SK-N-MC (cell line): ENCODE measurements around the gene SASH3.
A peak's percentile ranks its signal among the peaks of the same experiment; 100 is the strongest.

ENCODE experiments used
- DNase-seq: peaks from one replicate; pipeline ENCODE4 v3.0.0-alpha.2; 2011; ENCODE audit warnings: low read depth, low spot score
- H3K27ac ChIP-seq: fragments of 200-600 bp; sonication (generic); 2 replicates; pipeline ENCODE4 v1.5.1; 2016; ENCODE audit warnings: mixed run types
- H3K36me3 ChIP-seq: fragments of 200-600 bp; sonication (generic); 2 replicates; pipeline ENCODE4 v1.6.1; 2017; ENCODE audit warnings: antibody characterized with exemption, low read length, mixed read lengths; ENCODE audit not compliant: insufficient read depth
- H3K4me3 ChIP-seq: fragments of 200-600 bp; sonication (generic); 2 replicates; pipeline ENCODE4 v1.5.1; 2016
- H3K9ac ChIP-seq: fragments of 200-600 bp; sonication (generic); 2 replicates; pipeline ENCODE4 v1.8.0; 2017; ENCODE audit warnings: mixed run types, mixed read lengths; ENCODE audit not compliant: insufficient read length
- H3K9me3 ChIP-seq: fragments of 200-600 bp; sonication (generic); 2 replicates; pipeline ENCODE4 v1.6.1; 2017; ENCODE audit warnings: low read depth, mild to moderate bottlenecking, antibody characterized with exemption, low read length, moderate library complexity, mixed read lengths
- EZH2 ChIP-seq: fragments of 200-600 bp; sonication (generic); IDR thresholded peaks from one replicate; pipeline ENCODE4 v1.6.1; 2017; ENCODE audit warnings: antibody characterized with exemption
- FOXP2 ChIP-seq: optimal IDR thresholded peaks from 2 replicates; pipeline ENCODE3; 2011; ENCODE audit warnings: mild to moderate bottlenecking, moderate library complexity; ENCODE audit not compliant: insufficient read depth; ENCODE audit errors: extremely low read length, control extremely low read depth
- POLR2AphosphoS5 ChIP-seq: IDR thresholded peaks from 2 replicates; pipeline ENCODE4 v1.6.1; 2012; ENCODE audit warnings: mild to moderate bottlenecking, low read depth, low read length, borderline replicate concordance

SASH3 gene

GRCh38 chrX:129779747-129780146, at the start of gene SASH3:
TSS of gene SASH3 (plus strand) at chrX:129779949. CDS start at chrX:129780098, 149 bp downstream.
- Histone ChIP-seq H3K27ac (no peak within 1 kb of the TSS), H3K4me3 (no peak within 1 kb of the TSS), H3K9ac (no peak within 1 kb of the TSS), H3K36me3 (no peaks in the 10 kb centered on the region), H3K9me3 (no peaks in the 10 kb centered on the region)
- DNase-seq, result no peak
- TF ChIP-seq EZH2 (no peak), FOXP2 (no peak), POLR2AphosphoS5 (no peak)

- Histone ChIP-seq H3K4me3 (no peak overlapping the region), H3K27ac (no peak overlapping the region), H3K36me3 (no peaks in the 10 kb centered on the region), H3K9ac (no peak overlapping the region), H3K9me3 (no peaks in the 10 kb centered on the region)
- TF ChIP-seq FOXP2 (no peak), EZH2 (no peak), POLR2AphosphoS5 (no peak)
- no peak for DNase-seq
Measured at GRCh38 chrX:129731228-129731627, 48.5 kb upstream of the SASH3 start.

- TF ChIP-seq POLR2AphosphoS5, result no peak
- TF ChIP-seq EZH2, result no peak
- TF ChIP-seq FOXP2, result no peak
- Histone ChIP-seq H3K9ac (no peak overlapping the region), H3K9me3 (no peaks in the 10 kb centered on the region), H3K4me3 (no peak overlapping the region), H3K27ac (no peak overlapping the region), H3K36me3 (no peaks in the 10 kb centered on the region)
- no peak for DNase-seq
Measured at GRCh38 chrX:129732857-129733256, 46.9 kb upstream of the SASH3 start.

GRCh38 chrX:129733335-129733734, 46.4 kb upstream of the SASH3 start:
- H3K9ac ChIP-seq, result no peak overlapping the region
- no peak for TF ChIP-seq POLR2AphosphoS5
- no peak for TF ChIP-seq EZH2
- TF ChIP-seq FOXP2, result no peak
- H3K27ac ChIP-seq, result no peak overlapping the region
- no peaks in the 10 kb centered on the region for H3K36me3 ChIP-seq
- DNase-seq, result no peak
- H3K9me3 ChIP-seq, result no peaks in the 10 kb centered on the region
- H3K4me3 ChIP-seq, result no peak overlapping the region

- TF ChIP-seq POLR2AphosphoS5, result no peak
- no peak overlapping the region for H3K27ac ChIP-seq
- H3K9ac ChIP-seq, result no peak overlapping the region
- H3K9me3 ChIP-seq, result no peaks in the 10 kb centered on the region
- no peak overlapping the region for H3K4me3 ChIP-seq
- H3K36me3 ChIP-seq, result no peaks in the 10 kb centered on the region
- no peak for DNase-seq
Measured at GRCh38 chrX:129736491-129736890, 43.3 kb upstream of the SASH3 start.

GRCh38 chrX:129737916-129738315, 41.8 kb upstream of the SASH3 start:
- TF ChIP-seq FOXP2 (no peak), EZH2 (no peak), POLR2AphosphoS5 (no peak)
- no peaks in the 10 kb centered on the region for H3K36me3 ChIP-seq
- no peaks in the 10 kb centered on the region for H3K9me3 ChIP-seq
- peak overlapping the region; percentile 89 for H3K27ac ChIP-seq
- peak overlapping the region; percentile 65 for H3K4me3 ChIP-seq
- no peak for DNase-seq
- H3K9ac ChIP-seq, result no peak overlapping the region

- Histone ChIP-seq H3K9ac (peak within 1 kb of the TSS; percentile 70), H3K27ac (peak within 1 kb of the TSS; percentile 89), H3K9me3 (no peaks in the 10 kb centered on the region), H3K4me3 (peak within 1 kb of the TSS; percentile 65), H3K36me3 (no peaks in the 10 kb centered on the region)
- DNase-seq, result peak; percentile 30
- peak; percentile 30; the same call in 1 of the 2 replicates for TF ChIP-seq POLR2AphosphoS5
- no peak for TF ChIP-seq FOXP2
- no peak for TF ChIP-seq EZH2
Measured at GRCh38 chrX:129738466-129739308, 41.1 kb upstream of the SASH3 start, which contains the start of gene XPNPEP2. TSS of gene XPNPEP2 (plus strand) at chrX:129738979. CDS start at chrX:129739214, 235 bp downstream.

- TF ChIP-seq EZH2, result no peak
- TF ChIP-seq POLR2AphosphoS5, result no peak
- peak overlapping the region; percentile 89 for H3K27ac ChIP-seq
- H3K36me3 ChIP-seq, result no peaks in the 10 kb centered on the region
- no peaks in the 10 kb centered on the region for H3K9me3 ChIP-seq
- H3K4me3 ChIP-seq, result peak overlapping the region; percentile 65
- no peak for DNase-seq
- peak overlapping the region; percentile 70 for H3K9ac ChIP-seq
Measured at GRCh38 chrX:129739578-129739977, 40.2 kb upstream of the SASH3 start.
